Skeletal muscle tissue (tissue), 4 donors: ENCODE measurements around the gene SLC34A3. TPM values are rescaled to one million over a fixed set of nuclear protein-coding genes. Genes with fewer than 3 reads are reported as not detected.

ENCODE experiments used
- H3K27ac ChIP-seq: one replicate; pipeline ENCODE4 v1.7.0; 2013; ENCODE audit warnings: mild to moderate bottlenecking, low read depth, low read length, inconsistent platforms
- H3K27me3 ChIP-seq, 3 donors: one replicate each; pipeline ENCODE4 v1.7.0; 2013; ENCODE audit warnings: low read length in 3 of 3; ENCODE audit not compliant: control insufficient read depth in 3 of 3, insufficient read depth in 3 of 3
- H3K36me3 ChIP-seq, 3 donors: one replicate each; pipeline ENCODE4 v1.7.0; 2013; ENCODE audit warnings: low read length in 3 of 3; ENCODE audit not compliant: control insufficient read depth in 3 of 3, insufficient read depth in 3 of 3
- H3K4me1 ChIP-seq, 3 donors: one replicate each; pipeline ENCODE4 v1.7.0; 2013; ENCODE audit warnings: low read length in 3 of 3, mild to moderate bottlenecking in 3 of 3; ENCODE audit not compliant: control insufficient read depth in 3 of 3, insufficient read depth in 3 of 3
- H3K4me3 ChIP-seq, 3 donors: one replicate each; pipeline ENCODE4 v1.7.0; 2013; ENCODE audit warnings: low read length in 3 of 3
- H3K9ac ChIP-seq, 3 donors: one replicate each; pipeline ENCODE4 v1.7.0; 2013; ENCODE audit warnings: low read length in 3 of 3, mild to moderate bottlenecking in 3 of 3, moderate library complexity in 2 of 3, low read depth in 1 of 3
- H3K9me3 ChIP-seq, 3 donors: one replicate each; pipeline ENCODE4 v1.7.0; 2013; ENCODE audit warnings: low read length in 3 of 3; ENCODE audit not compliant: control insufficient read depth in 3 of 3
- total RNA-seq: library from RNA; depleted of rRNA; stranded (reverse); fragments of >200 nt; gene quantifications from one replicate; pipeline ENCODE4 v1.2.3, GENCODE V29; 2014
- donor health status: Osteomylitis.

SLC34A3 gene
- total RNA-seq, 1 donor from 2014 or later = not detected

- Histone ChIP-seq H3K36me3 (peaks cover 38 to 54% (median 48%) of the 10 kb centered on the region in 3 donors), H3K27me3 (no peaks in the 10 kb centered on the region), H3K4me1 (peaks cover 42 to 62% (median 44%) of the 10 kb centered on the region in 3 donors), H3K27ac (peak within 1 kb of the TSS; percentile 90), H3K4me3 (peak within 1 kb of the TSS; percentile 91 to 99 (median 96)), H3K9me3 (no peaks in the 10 kb centered on the region), H3K9ac (peak within 1 kb of the TSS; percentile 85 to 97 (median 95))
Observed at GRCh38 chr9:137188490-137189296, 42.0 kb upstream of the SLC34A3 start, which contains the start of the genes ANAPC2 and SSNA1. ANAPC2 (minus strand) TSS chr9:137188560; CDS start chr9:137188532, 28 bp downstream. SSNA1 (plus strand) TSS chr9:137188676; CDS start chr9:137188727, 51 bp downstream.

GRCh38 chr9:137189297-137190295 lies 41.1 kb upstream of the SLC34A3 start:
- H3K27ac ChIP-seq = peak overlapping the region; percentile 90
- H3K36me3 ChIP-seq = peaks cover 29 to 47% (median 39%) of the 10 kb centered on the region in 3 donors
- H3K4me1 ChIP-seq = peaks cover 42 to 71% (median 53%) of the 10 kb centered on the region in 3 donors
- H3K4me3 ChIP-seq = peak overlapping the region; percentile 91 to 99 (median 96)
- H3K9ac ChIP-seq = peak overlapping the region; percentile 85 to 97 (median 95)
- H3K27me3 ChIP-seq = no peaks in the 10 kb centered on the region
- H3K9me3 ChIP-seq = no peaks in the 10 kb centered on the region

- Histone ChIP-seq H3K4me3 (peak overlapping the region in 1 of 3 donors; percentile 99), H3K9ac (peak overlapping the region in 2 of 3 donors; percentile 95 to 97), H3K27ac (peak overlapping the region; percentile 90), H3K4me1 (peaks cover 42 to 75% (median 61%) of the 10 kb centered on the region in 3 donors), H3K36me3 (peaks cover 26 to 40% (median 34%) of the 10 kb centered on the region in 3 donors), H3K27me3 (no peaks in the 10 kb centered on the region), H3K9me3 (no peaks in the 10 kb centered on the region)
Observed at GRCh38 chr9:137190315-137190856, 40.3 kb upstream of the SLC34A3 start.

- no peak overlapping the region for H3K27ac ChIP-seq
- H3K4me1 ChIP-seq = peaks cover 37 to 75% (median 62%) of the 10 kb centered on the region in 3 donors
- H3K9ac ChIP-seq = peak overlapping the region in 1 of 3 donors; percentile 25
Observed at GRCh38 chr9:137191245-137191644, 39.5 kb upstream of the SLC34A3 start.

GRCh38 chr9:137191691-137192447 lies 38.8 kb upstream of the SLC34A3 start:
- no peaks in the 10 kb centered on the region for H3K9me3 ChIP-seq
- H3K4me1 ChIP-seq = peaks cover 30 to 73% (median 61%) of the 10 kb centered on the region in 3 donors
- H3K36me3 ChIP-seq = peaks cover 19 to 26% (median 22%) of the 10 kb centered on the region in 3 donors
- H3K27me3 ChIP-seq = no peaks in the 10 kb centered on the region
- peak overlapping the region in 1 of 3 donors; percentile 25 for H3K9ac ChIP-seq
- H3K4me3 ChIP-seq = no peak overlapping the region
- H3K27ac ChIP-seq = no peak overlapping the region

More at GRCh38 chr9:137191245-137191644, 39.5 kb upstream of the SLC34A3 start:
- H3K36me3 ChIP-seq = peaks cover 21 to 31% (median 26%) of the 10 kb centered on the region in 3 donors
- no peaks in the 10 kb centered on the region for H3K9me3 ChIP-seq
- no peaks in the 10 kb centered on the region for H3K27me3 ChIP-seq
- no peak overlapping the region for H3K4me3 ChIP-seq

GRCh38 chr9:137192448-137192780 lies 38.3 kb upstream of the SLC34A3 start:
- H3K4me3 ChIP-seq = no peak overlapping the region
- H3K9ac ChIP-seq = no peak overlapping the region
- H3K4me1 ChIP-seq = peaks cover 25 to 71% (median 58%) of the 10 kb centered on the region in 3 donors
- H3K27ac ChIP-seq = no peak overlapping the region
- H3K27me3 ChIP-seq = no peaks in the 10 kb centered on the region
- H3K9me3 ChIP-seq = no peaks in the 10 kb centered on the region
- peaks cover 17 to 20% (median 18%) of the 10 kb centered on the region in 3 donors for H3K36me3 ChIP-seq

- peaks cover 20 to 71% (median 58%) of the 10 kb centered on the region in 3 donors for H3K4me1 ChIP-seq
- no peak overlapping the region for H3K4me3 ChIP-seq
- H3K27me3 ChIP-seq = no peaks in the 10 kb centered on the region
- H3K36me3 ChIP-seq = peaks cover 17 to 18% (median 18%) of the 10 kb centered on the region in 3 donors
- no peak overlapping the region for H3K27ac ChIP-seq
- H3K9ac ChIP-seq = no peak overlapping the region
- no peaks in the 10 kb centered on the region for H3K9me3 ChIP-seq
Observed at GRCh38 chr9:137192859-137193258, 37.8 kb upstream of the SLC34A3 start.

GRCh38 chr9:137193771-137194170 lies 36.9 kb upstream of the SLC34A3 start:
- Histone ChIP-seq H3K4me3 (no peak overlapping the region), H3K27ac (no peak overlapping the region), H3K36me3 (peaks cover 17 to 18% (median 18%) of the 10 kb centered on the region in 3 donors), H3K27me3 (no peaks in the 10 kb centered on the region), H3K9me3 (no peaks in the 10 kb centered on the region), H3K9ac (peak overlapping the region in 1 of 3 donors; percentile 71), H3K4me1 (peaks cover 26 to 75% (median 66%) of the 10 kb centered on the region in 3 donors)

GRCh38 chr9:137194388-137194787 lies 36.3 kb upstream of the SLC34A3 start:
- no peaks in the 10 kb centered on the region for H3K27me3 ChIP-seq
- peaks cover 27 to 76% (median 67%) of the 10 kb centered on the region in 3 donors for H3K4me1 ChIP-seq
- peak overlapping the region in 1 of 3 donors; percentile 71 for H3K9ac ChIP-seq
- no peaks in the 10 kb centered on the region for H3K9me3 ChIP-seq
- no peak overlapping the region for H3K4me3 ChIP-seq
- H3K27ac ChIP-seq = no peak overlapping the region
- peaks cover 17 to 18% (median 18%) of the 10 kb centered on the region in 3 donors for H3K36me3 ChIP-seq
